Caco-2 (cell line): ENCODE measurements around the gene RACGAP1. TPM values are rescaled to one million over a fixed set of nuclear protein-coding genes. Genes with fewer than 3 reads are reported as not detected.
A peak's percentile ranks its signal among the peaks of the same experiment; 100 is the strongest.

Experiments
- BruUV-seq: library from RNA; stranded (reverse); fragments of 400-500 nt; replicated peaks from 2 replicates; lab custom pipeline; 2021; lab: Mats Ljungman, UMichigan
- CTCF ChIA-PET: fragments of 300-600 bp; sonication (Branson Sonifier 250); formaldehyde crosslinking; loops from one replicate; lab custom pipeline; 2022; ENCODE audit warnings: antibody characterized with exemption; lab: Charles Lee
- POLR2A ChIA-PET: fragments of 300-600 bp; sonication (Branson Sonifier 250); formaldehyde crosslinking; loops from one replicate; lab custom pipeline; 2022; ENCODE audit warnings: antibody characterized with exemption; lab: Charles Lee
- DNase-seq, 2 experiments: peaks; one replicate each; pipeline versions ENCODE4 v3.0.0 to v3.0.0-alpha.2; 2020 to 2022
- H3K27me3 ChIP-seq: replicated peaks from 2 replicates; pipeline ENCODE4 v1.6.0; 2011; ENCODE audit warnings: low read length; ENCODE audit not compliant: control insufficient read depth, insufficient read depth
- H3K36me3 ChIP-seq: 2 replicates; pipeline ENCODE4 v1.5.1; 2011; ENCODE audit warnings: low read length; ENCODE audit not compliant: control insufficient read depth, insufficient read depth
- H3K4me1 ChIP-seq: fragments of 250-450 bp; sonication (Bioruptor Pico); 2 replicates; pipeline ENCODE4 v1.5.1; 2020; ENCODE audit warnings: mild to moderate bottlenecking
- H3K4me3 ChIP-seq: 2 replicates; pipeline ENCODE4 v1.5.1; 2011; ENCODE audit warnings: low read depth, mild to moderate bottlenecking, control low read depth, low read length
- H3K9me3 ChIP-seq: fragments of 250-450 bp; sonication (Bioruptor Pico); 2 replicates; pipeline ENCODE4 v1.5.1; 2020; ENCODE audit warnings: mild to moderate bottlenecking, moderate library complexity
- H3K27ac Mint-ChIP-seq: one replicate; pipeline ENCODE4 v1.8.0; 2022; ENCODE audit warnings: mixed read lengths; ENCODE audit not compliant: unreplicated experiment
- H3K27me3 Mint-ChIP-seq: one replicate; pipeline ENCODE4 v1.8.0; 2022; ENCODE audit warnings: mixed read lengths; ENCODE audit not compliant: insufficient read depth, unreplicated experiment
- H3K36me3 Mint-ChIP-seq: one replicate; pipeline ENCODE4 v1.8.0; 2022; ENCODE audit warnings: mild to moderate bottlenecking, mixed read lengths; ENCODE audit not compliant: insufficient read depth, unreplicated experiment
- H3K4me1 Mint-ChIP-seq: one replicate; pipeline ENCODE4 v1.8.0; 2022; ENCODE audit warnings: low read depth, mixed read lengths; ENCODE audit not compliant: unreplicated experiment
- H3K4me3 Mint-ChIP-seq: one replicate; pipeline ENCODE4 v1.8.0; 2022; ENCODE audit warnings: mild to moderate bottlenecking, moderate library complexity, mixed read lengths; ENCODE audit not compliant: unreplicated experiment
- H3K9me3 Mint-ChIP-seq: one replicate; pipeline ENCODE4 v1.8.0; 2022; ENCODE audit warnings: mixed read lengths; ENCODE audit not compliant: unreplicated experiment
- CTCF ChIP-seq, 2 experiments: fragments of 200-600 bp in 1 of 2; IDR thresholded peaks; 1 replicate in 1 of 2; 2 replicates in 1 of 2; pipeline versions ENCODE4 v1.5.1 to v1.8.0; 2011 to 2022; ENCODE audit warnings: antibody characterized with exemption in 1 of 2, control low read depth in 1 of 2, inconsistent platforms in 1 of 2, low read depth in 1 of 2, low read length in 1 of 2, mild to moderate bottlenecking in 1 of 2, moderate library complexity in 1 of 2; ENCODE audit not compliant: insufficient read depth in 1 of 2, severe bottlenecking in 1 of 2, unreplicated experiment in 1 of 2
- intact Hi-C: fragments of 100-400 bp; cut with micrococcal nuclease; formaldehyde crosslinking; loops from one replicate; pipeline ENCODE4 v1.10.0; 2022; ENCODE audit not compliant: unreplicated experiment
- total RNA-seq: library from RNA; stranded (reverse); gene quantifications from 2 replicates; pipeline ENCODE4 v1.2.3, GENCODE V29; 2022

Gene RACGAP1
- total RNA-seq, 1 experiment from 2014 or later, result 131 TPM

DNA sequence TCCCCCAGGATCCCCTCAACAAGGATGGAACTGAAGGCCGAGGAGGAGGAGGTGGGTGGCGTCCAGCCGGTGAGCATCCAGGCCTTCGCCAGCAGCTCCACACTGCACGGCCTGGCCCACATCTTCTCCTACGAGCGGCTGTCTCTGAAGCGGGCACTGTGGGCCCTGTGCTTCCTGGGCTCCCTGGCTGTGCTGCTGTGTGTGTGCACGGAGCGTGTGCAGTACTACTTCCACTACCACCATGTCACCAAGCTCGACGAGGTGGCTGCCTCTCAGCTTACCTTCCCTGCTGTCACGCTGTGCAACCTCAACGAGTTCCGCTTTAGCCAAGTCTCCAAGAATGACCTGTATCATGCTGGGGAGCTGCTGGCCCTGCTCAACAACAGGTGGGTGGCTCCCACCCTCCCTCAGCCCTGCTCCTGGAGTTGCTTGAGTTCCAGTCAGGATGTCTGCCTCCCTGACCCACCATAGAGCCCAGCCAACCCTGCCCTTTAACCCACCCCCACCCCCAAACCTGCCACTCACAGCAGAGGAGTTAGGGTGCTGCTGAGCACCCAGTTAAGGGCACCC, 33.5 kb upstream of the RACGAP1 start:
- intact Hi-C loops, result loop anchor here (5.0 kb wide), 1 partner anchor 282 kb away; no protein-coding TSS in a partner anchor
- Histone ChIP-seq H3K36me3 (no peaks in the 10 kb centered on the region), H3K9me3 (no peaks in the 10 kb centered on the region), H3K4me3 (no peak overlapping the region), H3K4me1 (peaks cover 14% of the 10 kb centered on the region), H3K27me3 (no peaks in the 10 kb centered on the region)
- CTCF ChIA-PET, result interaction anchor here (0.6 to 2.8 kb wide), 4 partner anchors 12 to 188 kb away, joined by 4 to 12 read pairs (median 5); no protein-coding TSS in a partner anchor
- H3K36me3 Mint-ChIP-seq, result no peaks in the 10 kb centered on the region
- no peak overlapping the region for H3K27ac Mint-ChIP-seq
- no peak for DNase-seq
- TF ChIP-seq CTCF (IDR thresholded peaks at IDR 0.05; ENCODE audit: insufficient read depth in 1 of 2, low read depth in 1 of 2, low read length in 1 of 2, severe bottlenecking in 1 of 2, unreplicated experiment in 1 of 2), result no peak
- peak overlapping the region; percentile 94 for H3K4me3 Mint-ChIP-seq
- BruUV-seq, result no TSS peak
- H3K27me3 Mint-ChIP-seq, result peaks cover 2% of the 10 kb centered on the region
- H3K9me3 Mint-ChIP-seq, result no peaks in the 10 kb centered on the region
- peaks cover 17% of the 10 kb centered on the region for H3K4me1 Mint-ChIP-seq
- POLR2A ChIA-PET, result interaction anchor here (0.5 kb wide), 1 partner anchor 230 kb away, joined by 5 read pairs; no protein-coding TSS in a partner anchor

- Mint-ChIP-seq H3K4me3 (peak overlapping the region; percentile 94), H3K36me3 (no peaks in the 10 kb centered on the region), H3K27ac (no peak overlapping the region), H3K4me1 (peaks cover 17% of the 10 kb centered on the region), H3K9me3 (no peaks in the 10 kb centered on the region), H3K27me3 (peaks cover 2% of the 10 kb centered on the region)
- intact Hi-C loops, result loop anchor here (1.0 to 5.0 kb wide), 4 partner anchors 12 to 281 kb away; no protein-coding TSS in a partner anchor
- no peak for TF ChIP-seq CTCF (IDR thresholded peaks at IDR 0.05; ENCODE audit: insufficient read depth in 1 of 2, low read depth in 1 of 2, low read length in 1 of 2, severe bottlenecking in 1 of 2, unreplicated experiment in 1 of 2)
- POLR2A ChIA-PET, result interaction anchor here (0.5 to 0.7 kb wide), 3 partner anchors 8 to 230 kb away, joined by 3 to 5 read pairs (median 3); partner anchors contain the start of gene BCDIN3D
- Histone ChIP-seq H3K4me1 (peaks cover 14% of the 10 kb centered on the region), H3K27me3 (no peaks in the 10 kb centered on the region), H3K9me3 (no peaks in the 10 kb centered on the region), H3K36me3 (no peaks in the 10 kb centered on the region), H3K4me3 (peak overlapping the region; percentile 73)
- CTCF ChIA-PET, result interaction anchor here (1.5 to 2.8 kb wide), 3 partner anchors 12 to 91 kb away, joined by 4 to 12 read pairs (median 6); no protein-coding TSS in a partner anchor
- no peak for DNase-seq
- no TSS peak for BruUV-seq
Observed at GRCh38 chr12:50057896-50058670, 32.8 kb upstream of the RACGAP1 start.
